AG09309 (cell line): ENCODE results near the gene NDFIP2.
"Not testable (repeated sequence)": the region's sequence is repeated elsewhere in the genome, so short reads cannot be mapped to it uniquely, and the experiment has no call there.

ENCODE experiments used
- DNase-seq: peaks from one replicate; pipeline ENCODE4 v3.0.0-alpha.2; 2010; ENCODE audit warnings: low read depth
- H3K4me3 ChIP-seq: 2 replicates; pipeline ENCODE4 v1.5.1; 2011; ENCODE audit warnings: mild to moderate bottlenecking, low read depth, low read length, moderate library complexity; ENCODE audit not compliant: control insufficient read depth
- CTCF ChIP-seq: IDR thresholded peaks from 2 replicates; pipeline ENCODE4 v1.5.1; 2011; ENCODE audit warnings: mild to moderate bottlenecking, low read depth, low read length, inconsistent platforms; ENCODE audit not compliant: insufficient read depth, control insufficient read depth; ENCODE audit errors: missing control alignments

NDFIP2 gene

GRCh38 chr13:79590394-79590676 lies 109.4 kb downstream of the NDFIP2 start:
- H3K4me3 ChIP-seq, result no peak overlapping the region
- DNase-seq, result no peak
- no peak for TF ChIP-seq CTCF

- H3K4me3 ChIP-seq, result no peak overlapping the region
- no peak for DNase-seq
- no peak for TF ChIP-seq CTCF
These were observed 110.5 kb downstream of the NDFIP2 start for GRCh38 chr13:79591493-79591892.

GRCh38 chr13:79593121-79593520 lies 112.2 kb downstream of the NDFIP2 start:
- DNase-seq, result no peak
- no peak overlapping the region for H3K4me3 ChIP-seq
- TF ChIP-seq CTCF, result no peak

- peak; percentile 33 for DNase-seq
- no peak overlapping the region for H3K4me3 ChIP-seq
- no peak for TF ChIP-seq CTCF
These were observed 112.8 kb downstream of the NDFIP2 start for GRCh38 chr13:79593641-79594275.

- not testable (repeated sequence) for H3K4me3 ChIP-seq
These were observed 119.2 kb downstream of the NDFIP2 start for GRCh38 chr13:79600146-79600545.

GRCh38 chr13:79602936-79603335 lies 122.0 kb downstream of the NDFIP2 start:
- no peak for TF ChIP-seq CTCF

More at GRCh38 chr13:79600146-79600545, 119.2 kb downstream of the NDFIP2 start:
- DNase-seq, result not testable (repeated sequence)

GRCh38 chr13:79604752-79605151 lies 123.8 kb downstream of the NDFIP2 start:
- TF ChIP-seq CTCF, result no peak
- no peak for DNase-seq
- no peak overlapping the region for H3K4me3 ChIP-seq

More at GRCh38 chr13:79602936-79603335, 122.0 kb downstream of the NDFIP2 start:
- H3K4me3 ChIP-seq, result no peak overlapping the region
- DNase-seq, result no peak
